ENCODE measurements around the gene EPHA7.

DNA sequence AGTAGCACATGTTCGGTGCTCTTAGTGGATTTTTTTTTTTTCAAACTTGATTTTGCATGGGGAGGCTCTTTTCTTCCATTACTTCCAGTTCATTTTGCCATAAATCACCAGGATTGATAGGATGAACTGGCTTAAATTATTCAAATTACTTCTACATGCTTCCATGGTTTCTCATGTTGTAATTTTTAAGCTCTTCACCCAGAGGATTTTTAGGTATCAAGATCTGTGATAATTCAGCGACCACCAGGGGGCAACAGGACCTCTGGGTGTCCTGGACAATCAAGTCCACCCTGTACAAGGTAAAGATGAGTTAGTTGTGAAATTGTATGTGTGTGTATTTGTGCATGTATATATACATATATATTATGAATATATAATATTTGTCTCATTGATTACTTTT is 4.2 kb upstream of the EPHA7 start:
- TF ChIP-seq POLR2AphosphoS5 (IDR thresholded peaks at IDR 0.05): no peak
- TF ChIP-seq, protein P1, sequence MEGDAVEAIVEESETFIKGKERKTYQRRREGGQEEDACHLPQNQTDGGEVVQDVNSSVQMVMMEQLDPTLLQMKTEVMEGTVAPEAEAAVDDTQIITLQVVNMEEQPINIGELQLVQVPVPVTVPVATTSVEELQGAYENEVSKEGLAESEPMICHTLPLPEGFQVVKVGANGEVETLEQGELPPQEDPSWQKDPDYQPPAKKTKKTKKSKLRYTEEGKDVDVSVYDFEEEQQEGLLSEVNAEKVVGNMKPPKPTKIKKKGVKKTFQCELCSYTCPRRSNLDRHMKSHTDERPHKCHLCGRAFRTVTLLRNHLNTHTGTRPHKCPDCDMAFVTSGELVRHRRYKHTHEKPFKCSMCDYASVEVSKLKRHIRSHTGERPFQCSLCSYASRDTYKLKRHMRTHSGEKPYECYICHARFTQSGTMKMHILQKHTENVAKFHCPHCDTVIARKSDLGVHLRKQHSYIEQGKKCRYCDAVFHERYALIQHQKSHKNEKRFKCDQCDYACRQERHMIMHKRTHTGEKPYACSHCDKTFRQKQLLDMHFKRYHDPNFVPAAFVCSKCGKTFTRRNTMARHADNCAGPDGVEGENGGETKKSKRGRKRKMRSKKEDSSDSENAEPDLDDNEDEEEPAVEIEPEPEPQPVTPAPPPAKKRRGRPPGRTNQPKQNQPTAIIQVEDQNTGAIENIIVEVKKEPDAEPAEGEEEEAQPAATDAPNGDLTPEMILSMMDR (IDR thresholded peaks at IDR 0.05): no peak

Measured in breast epithelium (tissue), 3 donors.